ENCODE measurements around the gene TESK1.
"Not testable (repeated sequence)": the region's sequence is repeated elsewhere in the genome, so short reads cannot be mapped to it uniquely, and the experiment has no call there.

Gene TESK1

GRCh38 chr9:35615981-35616680 lies 11.1 kb downstream of the TESK1 start:
- DNase-seq (ENCODE audit: low read depth), result no peak

- peak; percentile 42 for DNase-seq (ENCODE audit: low read depth)
These were observed 11.8 kb downstream of the TESK1 start for GRCh38 chr9:35616681-35617459.

GRCh38 chr9:35617548-35617947 lies 12.5 kb downstream of the TESK1 start:
- DNase-seq (ENCODE audit: low read depth), result no peak

- DNase-seq (ENCODE audit: low read depth), result no peak
These were observed 13.3 kb downstream of the TESK1 start, which contains the start of gene CD72 for GRCh38 chr9:35618325-35618727. Gene CD72 (minus strand): TSS chr9:35618413. CDS start chr9:35618303, 110 bp downstream.

- DNase-seq (ENCODE audit: low read depth), result no peak
These were observed 14.1 kb downstream of the TESK1 start for GRCh38 chr9:35618854-35619799.

- no peak for DNase-seq (ENCODE audit: low read depth)
These were observed 14.7 kb downstream of the TESK1 start for GRCh38 chr9:35619800-35620158.

- DNase-seq (ENCODE audit: low read depth), result no peak
These were observed 22.5 kb downstream of the TESK1 start for GRCh38 chr9:35627575-35627974.

GRCh38 chr9:35628389-35628991 lies 23.4 kb downstream of the TESK1 start:
- DNase-seq (ENCODE audit: low read depth), result no peak

GRCh38 chr9:35629597-35629996 lies 24.5 kb downstream of the TESK1 start:
- no peak for DNase-seq (ENCODE audit: low read depth)

GRCh38 chr9:35635730-35636129 lies 30.7 kb downstream of the TESK1 start:
- DNase-seq (ENCODE audit: low read depth), result no peak

- no peak for DNase-seq (ENCODE audit: low read depth)
These were observed 31.2 kb downstream of the TESK1 start for GRCh38 chr9:35636135-35636876.

- not testable (repeated sequence) for DNase-seq (ENCODE audit: low read depth)
These were observed 31.8 kb downstream of the TESK1 start for GRCh38 chr9:35636877-35637246.

- DNase-seq (ENCODE audit: low read depth), result not testable (repeated sequence)
These were observed 32.4 kb downstream of the TESK1 start for GRCh38 chr9:35637427-35637955.

- not testable (repeated sequence) for DNase-seq (ENCODE audit: low read depth)
These were observed 33.7 kb downstream of the TESK1 start for GRCh38 chr9:35638751-35639150.

GRCh38 chr9:35639225-35639624 lies 34.2 kb downstream of the TESK1 start:
- not testable (repeated sequence) for DNase-seq (ENCODE audit: low read depth)

- no peak for DNase-seq (ENCODE audit: low read depth)
These were observed 34.6 kb downstream of the TESK1 start for GRCh38 chr9:35639631-35640030.

- DNase-seq (ENCODE audit: low read depth), result not testable (repeated sequence)
These were observed 35.4 kb downstream of the TESK1 start for GRCh38 chr9:35640431-35640830.

- not testable (repeated sequence) for DNase-seq (ENCODE audit: low read depth)
These were observed 36.4 kb downstream of the TESK1 start for GRCh38 chr9:35641478-35641877.

- DNase-seq (ENCODE audit: low read depth), result no peak
These were observed 38.0 kb downstream of the TESK1 start for GRCh38 chr9:35643046-35643445.

- not testable (repeated sequence) for DNase-seq (ENCODE audit: low read depth)
These were observed 40.7 kb downstream of the TESK1 start for GRCh38 chr9:35645736-35646135.

GRCh38 chr9:35646153-35646532 lies 41.1 kb downstream of the TESK1 start:
- DNase-seq (ENCODE audit: low read depth), result no peak
